K562 (cell line): ENCODE data around the gene PLXND1. TPM values are rescaled to one million over a fixed set of nuclear protein-coding genes. Genes with fewer than 3 reads are reported as not detected.

ENCODE experiments used
- ATAC-seq: fragments of 200-7000 bp; cut with Tn5 transposase; 3 replicates; pipeline ENCODE4 v1.9.1; 2020; ENCODE audit warnings: moderate library complexity
- BruUV-seq: library from RNA; stranded (reverse); fragments of 400-500 nt; replicated peaks from 2 replicates; lab custom pipeline; 2021; lab: Mats Ljungman, UMichigan
- CTCF ChIA-PET: fragments of 300-600 bp; formaldehyde crosslinking; extraction: SDS; loops from one replicate; lab custom pipeline; 2021; ENCODE audit warnings: low intra/inter-chr PET ratio; lab: Yijun Ruan, JAX
- POLR2A ChIA-PET: fragments of 300-600, 350-650 bp; sonication (Branson Sonifier 250); formaldehyde crosslinking; extraction: SDS; loops from one replicate; lab custom pipeline; 2021; ENCODE audit warnings: antibody characterized with exemption, inconsistent platforms; lab: Yijun Ruan, JAX
- DNase-seq, 4 experiments: peaks; one replicate each; pipeline versions ENCODE4 v3.0.0 to v3.0.0-alpha.2; 2011 to 2018; ENCODE audit warnings: low spot score in 3 of 4, mixed read lengths in 3 of 4; ENCODE audit errors: extremely low read depth in 1 of 4
- FAIRE-seq: peaks from 2 replicates; lab custom pipeline; 2011; peaks lifted over from hg19 to GRCh38; lab: Jason Lieb, UNC
- H2AFZ ChIP-seq: 2 replicates; pipeline ENCODE4 v1.6.0; 2011; ENCODE audit warnings: low read depth, low read length, control low read depth, inconsistent platforms
- H3K27ac ChIP-seq: fragments of 200-600 bp; 3 replicates; pipeline ENCODE4 v1.8.0; 2011; ENCODE audit warnings: low read depth, mild to moderate bottlenecking, control low read depth, inconsistent platforms, low read length, moderate library complexity, mixed read lengths; ENCODE audit errors: extremely low read depth
- H3K27me3 ChIP-seq, 2 experiments: fragments of 300-600 bp in 1 of 2; 2 replicates in 1 of 2; 3 replicates in 1 of 2; pipeline versions ENCODE4 v1.6.0 to v1.8.0; 2011; ENCODE audit warnings: inconsistent platforms in 2 of 2, low read length in 2 of 2, mild to moderate bottlenecking in 1 of 2, mixed read lengths in 1 of 2, moderate library complexity in 1 of 2; ENCODE audit not compliant: control insufficient read depth in 2 of 2, insufficient read depth in 2 of 2
- H3K36me3 ChIP-seq: fragments of 300-600 bp; 3 replicates; pipeline ENCODE4 v1.8.0; 2011; ENCODE audit warnings: mild to moderate bottlenecking, low read length, inconsistent platforms; ENCODE audit not compliant: control insufficient read depth, insufficient read depth
- H3K4me1 ChIP-seq, 2 experiments: fragments of 200-600 bp in 1 of 2; replicated peaks in 1 of 2; 2 replicates in 1 of 2; 3 replicates in 1 of 2; pipeline versions ENCODE4 v1.5.1 to v1.8.0; 2011; ENCODE audit warnings: inconsistent platforms in 2 of 2, low read length in 2 of 2, mild to moderate bottlenecking in 1 of 2, mixed read lengths in 1 of 2, moderate library complexity in 1 of 2; ENCODE audit not compliant: control insufficient read depth in 2 of 2, insufficient read depth in 2 of 2
- H3K4me2 ChIP-seq: 2 replicates; pipeline ENCODE4 v1.6.1; 2011; ENCODE audit warnings: low read length, control low read depth, inconsistent platforms, mixed read lengths; ENCODE audit not compliant: insufficient read depth
- H3K4me3 ChIP-seq: fragments of 200-600 bp; sonication (generic), shearing (Covaris generic); 2 replicates; pipeline ENCODE4 v1.5.1; 2016; ENCODE audit warnings: control low read depth, inconsistent platforms
- H3K79me2 ChIP-seq: fragments of 200-600 bp; 3 replicates; pipeline ENCODE4 v1.8.0; 2011; ENCODE audit warnings: low read length, inconsistent platforms; ENCODE audit not compliant: control insufficient read depth, insufficient read depth
- H3K9ac ChIP-seq, 2 experiments: 2 replicates each; pipeline versions ENCODE4 v1.6.0 to v1.6.1; 2011; ENCODE audit warnings: low read depth in 2 of 2, low read length in 2 of 2, control low read depth in 1 of 2, inconsistent platforms in 1 of 2, mild to moderate bottlenecking in 1 of 2, mixed read lengths in 1 of 2; ENCODE audit not compliant: insufficient read depth in 1 of 2
- H3K9me1 ChIP-seq: one replicate; pipeline ENCODE4 v1.6.0; 2011; ENCODE audit warnings: inconsistent platforms, mild to moderate bottlenecking, low read length, moderate library complexity; ENCODE audit not compliant: control insufficient read depth, insufficient read depth
- H3K9me3 ChIP-seq: replicated peaks from 2 replicates; pipeline ENCODE4 v1.5.1; 2011; ENCODE audit warnings: low read depth, low read length, inconsistent platforms; ENCODE audit not compliant: control insufficient read depth, insufficient read depth
- H4K20me1 ChIP-seq: replicated peaks from 2 replicates; pipeline ENCODE4 v1.6.1; 2011; ENCODE audit warnings: low read length, inconsistent platforms, mixed read lengths; ENCODE audit not compliant: control insufficient read depth, insufficient read depth
- FOXJ2 ChIP-seq: fragments of 200-800 bp; sonication (Bioruptor generic); IDR thresholded peaks from 2 replicates; pipeline ENCODE4 v1.6.1; 2016; ENCODE audit warnings: missing genetic modification characterization, missing compliant biosample characterization
- RCOR1 ChIP-seq, 2 experiments: IDR thresholded peaks; 2 replicates each; pipeline ENCODE4 v1.6.1; 2012; ENCODE audit warnings: low read depth in 2 of 2, low read length in 2 of 2, borderline replicate concordance in 1 of 2, improper control_type of control experiment in 1 of 2
- TEAD4 ChIP-seq, 2 experiments: sonication (generic) in 1 of 2; formaldehyde crosslinking in 1 of 2; IDR thresholded peaks; 2 replicates each; pipeline versions ENCODE4 v1.6.1 to v1.8.0; 2012 to 2022; ENCODE audit warnings: borderline replicate concordance in 1 of 2, inconsistent platforms in 1 of 2, low read length in 1 of 2, mild to moderate bottlenecking in 1 of 2, missing genetic modification reagents in 1 of 2
- ZBTB1 ChIP-seq: sonication (generic); formaldehyde crosslinking; IDR thresholded peaks from 2 replicates; pipeline ENCODE4 v1.8.1; 2023; ENCODE audit warnings: missing genetic modification reagents, low read depth, mild to moderate bottlenecking, borderline replicate concordance
- ZNF699 ChIP-seq: fragments of 250-450 bp; sonication (Bioruptor Pico); IDR thresholded peaks from 2 replicates; pipeline ENCODE4 v1.8.0; 2021; ENCODE audit warnings: mild to moderate bottlenecking, moderate library complexity; ENCODE audit not compliant: insufficient replicate concordance
- WGBS: fragments of 100-300 bp; shearing (Covaris generic); methylation state at CpG from one replicate; pipeline ENCODE4 v1.1.6; 2016; ENCODE audit warnings: low coverage, mixed read lengths; ENCODE audit not compliant: insufficient coverage; ENCODE audit errors: missing lambda C conversion rate; 5-methylcytosine and 5-hydroxymethylcytosine counted together
- in situ Hi-C: fragments of 300-500 bp; cut with MboI; formaldehyde crosslinking; loops from 4 replicates; pipeline ENCODE4 v1.15.0; 2018; ENCODE audit warnings: inconsistent platforms, mixed read lengths
- intact Hi-C: fragments of 100-400 bp; cut with micrococcal nuclease; formaldehyde crosslinking; loops from 2 replicates; pipeline ENCODE4 v1.14.2; 2022
- polyA plus RNA-seq, 8 experiments: library from polyadenylated mRNA; depleted of rRNA in 4 of 8; stranded (reverse) in 5 of 8; unstranded in 3 of 8; fragments of >200 nt; fragmentation: Nextera tagmentation in 2 of 8; fragmentation: Illumina TruSeq in 1 of 8; extraction: Ambion mirVana in 2 of 8; extraction: Trizol in 1 of 8; gene quantifications; 2 replicates each; pipeline versions ENCODE4 v1.2.1 to v1.2.3, GENCODE V29; 2011 to 2014; ENCODE audit warnings: inconsistent platforms in 1 of 8, missing spikeins in 1 of 8
- total RNA-seq, 7 experiments: library from RNA; depleted of rRNA in 6 of 7; stranded (reverse); fragments of >200 nt in 6 of 7; fragmentation: Illumina TruSeq in 2 of 7; extraction: Trizol in 2 of 7; gene quantifications; 2 replicates each; pipeline versions ENCODE4 v1.2.1 to v1.2.3, GENCODE V29; 2011 to 2021; ENCODE audit warnings: low replicate concordance in 1 of 7
- TF ChIP-seq, protein P1 (sequence below): sonication (generic); formaldehyde crosslinking; IDR thresholded peaks from 2 replicates; pipeline ENCODE4 v1.9.0; 2022; ENCODE audit warnings: mild to moderate bottlenecking, missing genetic modification reagents
- TF ChIP-seq, protein P2 (sequence below), 2 experiments: IDR thresholded peaks; 2 replicates each; pipeline ENCODE4 v1.6.1; 2011; ENCODE audit warnings: borderline replicate concordance in 1 of 2, control low read depth in 1 of 2, low read depth in 1 of 2, low read length in 1 of 2, mild to moderate bottlenecking in 1 of 2, mixed read lengths in 1 of 2, moderate library complexity in 1 of 2; ENCODE audit not compliant: insufficient read depth in 1 of 2, insufficient read length in 1 of 2, poor library complexity in 1 of 2, severe bottlenecking in 1 of 2; ENCODE audit errors: extremely low read depth in 1 of 2
- TF ChIP-seq, protein P3 (sequence below), 2 experiments: fragments of 450-650 bp in 1 of 2; sonication (generic) in 1 of 2; formaldehyde crosslinking in 1 of 2; IDR thresholded peaks; 2 replicates each; pipeline versions ENCODE4 v1.7.1 to v1.9.0; 2016 to 2022; ENCODE audit warnings: inconsistent platforms in 1 of 2, mild to moderate bottlenecking in 1 of 2, missing genetic modification reagents in 1 of 2

PLXND1 gene
- total and polyA plus RNA-seq, 9 of the 15 experiments (the other 6 are each of a cell fraction or from before 2014, with no cell fraction given): 0.34 to 28.8 (median 14.0) TPM

GRCh38 chr3:129585949-129586657 is 20.4 kb downstream of the PLXND1 start:
- H3K9ac ChIP-seq: peak overlapping the region in 1 of 2 experiments; percentile 50; a peak in 2 of 4 replicates
- FAIRE-seq (peak; percentile 82), DNase-seq (peak; percentile 65 to 80 (median 70)), ATAC-seq (peak; percentile 93)
- in situ Hi-C loops (no loop called here), intact Hi-C loops (no loop called here)
- H3K36me3 ChIP-seq: peaks cover 22% of the 10 kb centered on the region; the same call in 2 of the 3 replicates
- H3K4me2 ChIP-seq: 0 out of 2 replicates have a peak overlapping the region, but pooled peaks have one; percentile 18
- no peaks in the 10 kb centered on the region for H3K9me1 ChIP-seq
- no peaks in the 10 kb centered on the region for H3K9me3 ChIP-seq
- no peaks in the 10 kb centered on the region; the same call in 1 of the 3 replicates for H3K79me2 ChIP-seq
- H4K20me1 ChIP-seq: no peaks in the 10 kb centered on the region
- H3K4me3 ChIP-seq: no peak overlapping the region
- no peak overlapping the region for H2AFZ ChIP-seq
- POLR2A ChIA-PET: no interaction called here
- CTCF ChIA-PET: no interaction called here
- H3K27me3 ChIP-seq: no peaks in the 10 kb centered on the region
- WGBS: 41% methylated on average over 12 of the region's 27 CpGs
- no peak overlapping the region for H3K27ac ChIP-seq
- peaks cover 9 to 52% of the 10 kb centered on the region in 2 experiments; a peak in 4 of 5 replicates for H3K4me1 ChIP-seq
- no TSS peak for BruUV-seq
- TF ChIP-seq FOXJ2 (tag): no peak
- TF ChIP-seq, protein P1, sequence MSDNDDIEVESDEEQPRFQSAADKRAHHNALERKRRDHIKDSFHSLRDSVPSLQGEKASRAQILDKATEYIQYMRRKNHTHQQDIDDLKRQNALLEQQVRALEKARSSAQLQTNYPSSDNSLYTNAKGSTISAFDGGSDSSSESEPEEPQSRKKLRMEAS (CRISPR knock-in tag): peak; percentile 52
- TF ChIP-seq, protein P2, sequence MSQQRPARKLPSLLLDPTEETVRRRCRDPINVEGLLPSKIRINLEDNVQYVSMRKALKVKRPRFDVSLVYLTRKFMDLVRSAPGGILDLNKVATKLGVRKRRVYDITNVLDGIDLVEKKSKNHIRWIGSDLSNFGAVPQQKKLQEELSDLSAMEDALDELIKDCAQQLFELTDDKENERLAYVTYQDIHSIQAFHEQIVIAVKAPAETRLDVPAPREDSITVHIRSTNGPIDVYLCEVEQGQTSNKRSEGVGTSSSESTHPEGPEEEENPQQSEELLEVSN (IDR thresholded peaks at IDR 0.05; ENCODE audit: borderline replicate concordance in 1 of 2, extremely low read depth in 1 of 2, insufficient read depth in 1 of 2, insufficient read length in 1 of 2, low read depth in 1 of 2, low read length in 1 of 2, poor library complexity in 1 of 2, severe bottlenecking in 1 of 2): no peak
- no peak for TF ChIP-seq ZBTB1
- TF ChIP-seq ZNF699 (CRISPR knock-in tag): no peak
- TF ChIP-seq, protein P3, sequence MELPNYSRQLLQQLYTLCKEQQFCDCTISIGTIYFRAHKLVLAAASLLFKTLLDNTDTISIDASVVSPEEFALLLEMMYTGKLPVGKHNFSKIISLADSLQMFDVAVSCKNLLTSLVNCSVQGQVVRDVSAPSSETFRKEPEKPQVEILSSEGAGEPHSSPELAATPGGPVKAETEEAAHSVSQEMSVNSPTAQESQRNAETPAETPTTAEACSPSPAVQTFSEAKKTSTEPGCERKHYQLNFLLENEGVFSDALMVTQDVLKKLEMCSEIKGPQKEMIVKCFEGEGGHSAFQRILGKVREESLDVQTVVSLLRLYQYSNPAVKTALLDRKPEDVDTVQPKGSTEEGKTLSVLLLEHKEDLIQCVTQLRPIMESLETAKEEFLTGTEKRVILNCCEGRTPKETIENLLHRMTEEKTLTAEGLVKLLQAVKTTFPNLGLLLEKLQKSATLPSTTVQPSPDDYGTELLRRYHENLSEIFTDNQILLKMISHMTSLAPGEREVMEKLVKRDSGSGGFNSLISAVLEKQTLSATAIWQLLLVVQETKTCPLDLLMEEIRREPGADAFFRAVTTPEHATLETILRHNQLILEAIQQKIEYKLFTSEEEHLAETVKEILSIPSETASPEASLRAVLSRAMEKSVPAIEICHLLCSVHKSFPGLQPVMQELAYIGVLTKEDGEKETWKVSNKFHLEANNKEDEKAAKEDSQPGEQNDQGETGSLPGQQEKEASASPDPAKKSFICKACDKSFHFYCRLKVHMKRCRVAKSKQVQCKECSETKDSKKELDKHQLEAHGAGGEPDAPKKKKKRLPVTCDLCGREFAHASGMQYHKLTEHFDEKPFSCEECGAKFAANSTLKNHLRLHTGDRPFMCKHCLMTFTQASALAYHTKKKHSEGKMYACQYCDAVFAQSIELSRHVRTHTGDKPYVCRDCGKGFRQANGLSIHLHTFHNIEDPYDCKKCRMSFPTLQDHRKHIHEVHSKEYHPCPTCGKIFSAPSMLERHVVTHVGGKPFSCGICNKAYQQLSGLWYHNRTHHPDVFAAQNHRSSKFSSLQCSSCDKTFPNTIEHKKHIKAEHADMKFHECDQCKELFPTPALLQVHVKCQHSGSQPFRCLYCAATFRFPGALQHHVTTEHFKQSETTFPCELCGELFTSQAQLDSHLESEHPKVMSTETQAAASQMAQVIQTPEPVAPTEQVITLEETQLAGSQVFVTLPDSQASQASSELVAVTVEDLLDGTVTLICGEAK (IDR thresholded peaks at IDR 0.05): no peak
- TF ChIP-seq, protein P3 (CRISPR knock-in tag; IDR thresholded peaks at IDR 0.05): no peak
- peak; percentile 47; the same call in 1 of the 2 replicates for TF ChIP-seq TEAD4 (IDR thresholded peaks at IDR 0.05; ENCODE audit: low read length)
- no peak for TF ChIP-seq TEAD4 (CRISPR knock-in tag; IDR thresholded peaks at IDR 0.05; ENCODE audit: borderline replicate concordance)
- 0 out of 4 replicates have a peak, but pooled peaks of 1 of the 2 experiments have one; percentile 46 for TF ChIP-seq RCOR1 (IDR thresholded peaks at IDR 0.05; ENCODE audit: borderline replicate concordance in 1 of 2, low read depth in 2 of 2, low read length in 2 of 2)
